ENCODE measurements around the gene OLIG3. TPM values are rescaled to one million over a fixed set of nuclear protein-coding genes. Genes with fewer than 3 reads are reported as not detected.

Gene OLIG3
- total RNA-seq, 1 donor from 2014 or later = not detected

- H3K4me3 ChIP-seq (ENCODE audit: low read depth, low read length) = no peak overlapping the region
- TF ChIP-seq CTCF (conservative IDR thresholded peaks at IDR 0.05; ENCODE audit: low read depth, low read length) = no peak
- DNase-seq (ENCODE audit: low read depth) = no peak
Observed at GRCh38 chr6:137530404-137530803, 36.2 kb upstream of the OLIG3 start.

GRCh38 chr6:137522831-137523230 is 28.6 kb upstream of the OLIG3 start:
- peak; percentile 12 for DNase-seq (ENCODE audit: low read depth)
- TF ChIP-seq CTCF (conservative IDR thresholded peaks at IDR 0.05; ENCODE audit: low read depth, low read length) = no peak
- no peak overlapping the region for H3K4me3 ChIP-seq (ENCODE audit: low read depth, low read length)

- no peak for TF ChIP-seq CTCF (conservative IDR thresholded peaks at IDR 0.05; ENCODE audit: low read depth, low read length)
- no peak for DNase-seq (ENCODE audit: low read depth)
- H3K4me3 ChIP-seq (ENCODE audit: low read depth, low read length) = no peak overlapping the region
Observed at GRCh38 chr6:137522198-137522798, 28.1 kb upstream of the OLIG3 start.

GRCh38 chr6:137520520-137520919 is 26.3 kb upstream of the OLIG3 start:
- no peak for TF ChIP-seq CTCF (conservative IDR thresholded peaks at IDR 0.05; ENCODE audit: low read depth, low read length)
- no peak for DNase-seq (ENCODE audit: low read depth)
- H3K4me3 ChIP-seq (ENCODE audit: low read depth, low read length) = no peak overlapping the region

- TF ChIP-seq CTCF (conservative IDR thresholded peaks at IDR 0.05; ENCODE audit: low read depth, low read length) = no peak
- H3K4me3 ChIP-seq (ENCODE audit: low read depth, low read length) = no peak overlapping the region
- no peak for DNase-seq (ENCODE audit: low read depth)
Observed at GRCh38 chr6:137519629-137520176, 25.5 kb upstream of the OLIG3 start.

GRCh38 chr6:137518386-137518983 is 24.3 kb upstream of the OLIG3 start:
- TF ChIP-seq CTCF (conservative IDR thresholded peaks at IDR 0.05; ENCODE audit: low read depth, low read length) = no peak
- DNase-seq (ENCODE audit: low read depth) = peak; percentile 67
- no peak overlapping the region for H3K4me3 ChIP-seq (ENCODE audit: low read depth, low read length)

- no peak overlapping the region for H3K4me3 ChIP-seq (ENCODE audit: low read depth, low read length)
- DNase-seq (ENCODE audit: low read depth) = no peak
- TF ChIP-seq CTCF (conservative IDR thresholded peaks at IDR 0.05; ENCODE audit: low read depth, low read length) = no peak
Observed at GRCh38 chr6:137514418-137514817, 20.2 kb upstream of the OLIG3 start.
